CD4-positive, alpha-beta T cell (primary cell): ENCODE measurements around the gene COL23A1. TPM values are rescaled to one million over a fixed set of nuclear protein-coding genes. Genes with fewer than 3 reads are reported as not detected.

Experiments
- ATAC-seq: fragments of 200-7000 bp; cut with Tn5 transposase; one replicate; pipeline ENCODE4 v1.10.0; 2022; ENCODE audit warnings: mild to moderate bottlenecking; ENCODE audit not compliant: poor library complexity
- CTCF ChIA-PET: fragments of 350-600 bp; sonication (Branson Sonifier 250); formaldehyde crosslinking; loops from one replicate; lab custom pipeline; 2021; ENCODE audit warnings: antibody characterized with exemption, inconsistent platforms; lab: Charles Lee
- POLR2A ChIA-PET: fragments of 350-600 bp; sonication (Branson Sonifier 250); formaldehyde crosslinking; loops from one replicate; lab custom pipeline; 2021; ENCODE audit warnings: antibody characterized with exemption, inconsistent platforms; lab: Charles Lee
- DNase-seq, 14 experiments: peaks; one replicate each; pipeline ENCODE4 v3.0.0-alpha.2; 2013 to 2020; ENCODE audit warnings: mixed read lengths in 2 of 14
- H3K27ac ChIP-seq, 2 donors: one replicate each; pipeline versions ENCODE4 v1.5.1 to v1.7.0; 2013; ENCODE audit warnings: low read length in 2 of 2, low read depth in 1 of 2, mild to moderate bottlenecking in 1 of 2
- H3K27me3 ChIP-seq, 2 experiments: 1 replicate in 1 of 2; 2 replicates in 1 of 2; pipeline versions ENCODE4 v1.6.1 to v1.7.0; 2013; ENCODE audit warnings: low read length in 2 of 2, control low read depth in 1 of 2, mild to moderate bottlenecking in 1 of 2, moderate library complexity in 1 of 2; ENCODE audit not compliant: insufficient read depth in 2 of 2, control insufficient read depth in 1 of 2
- H3K36me3 ChIP-seq: one replicate; pipeline ENCODE4 v1.6.1; 2013; ENCODE audit warnings: low read length, control low read depth; ENCODE audit not compliant: insufficient read depth
- H3K4me1 ChIP-seq: one replicate; pipeline ENCODE4 v1.6.1; 2013; ENCODE audit warnings: low read length, control low read depth; ENCODE audit not compliant: insufficient read depth
- H3K4me3 ChIP-seq: one replicate; pipeline ENCODE4 v1.5.1; 2013; ENCODE audit warnings: mild to moderate bottlenecking, low read length, moderate library complexity
- H3K9me3 ChIP-seq, 2 experiments: 1 replicate in 1 of 2; 2 replicates in 1 of 2; pipeline versions ENCODE4 v1.6.1 to v1.7.0; 2013; ENCODE audit warnings: low read length in 2 of 2, mild to moderate bottlenecking in 2 of 2, control low read depth in 1 of 2, moderate library complexity in 1 of 2; ENCODE audit not compliant: control insufficient read depth in 1 of 2, insufficient read depth in 1 of 2
- H3K27ac Mint-ChIP-seq: one replicate; pipeline ENCODE4 v1.8.0; 2020; ENCODE audit warnings: mixed read lengths
- H3K27me3 Mint-ChIP-seq: one replicate; pipeline ENCODE4 v1.8.0; 2021; ENCODE audit warnings: mixed read lengths
- H3K36me3 Mint-ChIP-seq: one replicate; pipeline ENCODE4 v1.8.0; 2021; ENCODE audit warnings: low read depth, mixed read lengths
- H3K4me1 Mint-ChIP-seq: one replicate; pipeline ENCODE4 v1.8.0; 2021; ENCODE audit warnings: low read depth, mixed read lengths
- H3K4me3 Mint-ChIP-seq: one replicate; pipeline ENCODE4 v1.8.0; 2020; ENCODE audit warnings: mild to moderate bottlenecking, mixed read lengths
- H3K9me3 Mint-ChIP-seq: one replicate; pipeline ENCODE4 v1.8.0; 2020; ENCODE audit warnings: mixed read lengths
- intact Hi-C, 2 experiments: fragments of 100-400 bp; cut with DNase I in 1 of 2; cut with micrococcal nuclease in 1 of 2; formaldehyde crosslinking; loops; one replicate each; pipeline versions ENCODE4 v1.15.1 to v1.9.0; 2023 to 2025; cut with DNase I, micrococcal nuclease
- total RNA-seq, 174 experiments: library from RNA in 2 of 174; stranded (reverse) in 2 of 174; gene quantifications; one replicate each; pipeline ENCODE4 v1.2.3 and lab custom pipeline; 2021 to 2026
- TF ChIP-seq, protein P1 (sequence below): fragments of 200-600 bp; IDR thresholded peaks from one replicate; pipeline ENCODE4 v1.8.0; 2022; ENCODE audit warnings: antibody characterized with exemption, mild to moderate bottlenecking

The COL23A1 gene
- total RNA-seq, 2 experiments from 2014 or later: not detected

DNA sequence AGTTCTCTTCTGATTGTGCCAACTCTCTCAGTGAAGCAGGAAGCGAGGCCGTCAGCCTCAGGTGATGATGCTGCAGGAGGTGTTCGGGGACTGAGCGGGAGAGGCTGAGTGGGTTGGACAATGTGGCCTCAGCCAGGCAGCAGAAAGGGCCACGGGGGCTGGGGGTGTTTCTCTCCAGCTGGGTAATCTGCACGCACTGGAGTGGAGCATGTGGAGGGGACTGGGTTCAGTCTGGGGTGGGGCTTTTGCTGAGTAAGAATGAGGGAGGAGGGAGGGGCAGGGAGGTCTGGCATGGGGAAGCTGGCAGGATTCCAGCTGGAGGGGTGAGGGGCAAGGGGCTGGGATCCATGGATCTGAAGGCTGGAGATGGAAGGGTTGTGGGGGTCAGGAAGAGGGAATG, 296.8 kb downstream of the COL23A1 start:
- POLR2A ChIA-PET: no interaction called here
- H3K9me3 ChIP-seq: no peaks in the 10 kb centered on the region
- no peak overlapping the region for H3K27ac ChIP-seq
- ATAC-seq: no peak
- intact Hi-C loops: no loop called here
- Mint-ChIP-seq H3K4me1 (no peaks in the 10 kb centered on the region), H3K27me3 (peaks cover 20% of the 10 kb centered on the region), H3K36me3 (no peaks in the 10 kb centered on the region), H3K4me3 (no peak overlapping the region), H3K9me3 (no peaks in the 10 kb centered on the region), H3K27ac (no peak overlapping the region)
- H3K27me3 ChIP-seq: peaks cover 2 to 4% of the 10 kb centered on the region in 2 experiments
- no peaks in the 10 kb centered on the region for H3K36me3 ChIP-seq
- no peak for DNase-seq
- CTCF ChIA-PET: no interaction called here
- no peaks in the 10 kb centered on the region for H3K4me1 ChIP-seq
- TF ChIP-seq, protein P1, sequence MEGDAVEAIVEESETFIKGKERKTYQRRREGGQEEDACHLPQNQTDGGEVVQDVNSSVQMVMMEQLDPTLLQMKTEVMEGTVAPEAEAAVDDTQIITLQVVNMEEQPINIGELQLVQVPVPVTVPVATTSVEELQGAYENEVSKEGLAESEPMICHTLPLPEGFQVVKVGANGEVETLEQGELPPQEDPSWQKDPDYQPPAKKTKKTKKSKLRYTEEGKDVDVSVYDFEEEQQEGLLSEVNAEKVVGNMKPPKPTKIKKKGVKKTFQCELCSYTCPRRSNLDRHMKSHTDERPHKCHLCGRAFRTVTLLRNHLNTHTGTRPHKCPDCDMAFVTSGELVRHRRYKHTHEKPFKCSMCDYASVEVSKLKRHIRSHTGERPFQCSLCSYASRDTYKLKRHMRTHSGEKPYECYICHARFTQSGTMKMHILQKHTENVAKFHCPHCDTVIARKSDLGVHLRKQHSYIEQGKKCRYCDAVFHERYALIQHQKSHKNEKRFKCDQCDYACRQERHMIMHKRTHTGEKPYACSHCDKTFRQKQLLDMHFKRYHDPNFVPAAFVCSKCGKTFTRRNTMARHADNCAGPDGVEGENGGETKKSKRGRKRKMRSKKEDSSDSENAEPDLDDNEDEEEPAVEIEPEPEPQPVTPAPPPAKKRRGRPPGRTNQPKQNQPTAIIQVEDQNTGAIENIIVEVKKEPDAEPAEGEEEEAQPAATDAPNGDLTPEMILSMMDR: no peak
- no peak overlapping the region for H3K4me3 ChIP-seq

DNA sequence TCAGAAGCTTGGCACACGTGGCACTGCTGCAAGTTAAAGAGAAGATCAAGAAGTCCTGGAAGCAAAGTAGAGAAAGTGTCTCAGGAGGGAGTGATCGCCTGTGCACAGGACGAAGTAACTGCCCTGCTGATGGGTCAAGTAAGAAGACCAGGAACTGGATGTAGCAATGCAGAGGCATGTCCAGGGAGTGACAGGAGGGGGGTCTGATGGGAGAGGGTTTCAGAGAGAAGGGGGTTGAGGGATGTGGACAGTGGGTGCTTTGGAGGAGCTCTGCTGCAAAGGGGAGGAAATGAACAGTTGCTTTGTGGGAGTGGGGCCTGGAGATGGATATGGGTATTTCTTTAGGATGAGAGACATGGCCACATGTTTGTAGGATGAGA, 297.4 kb downstream of the COL23A1 start:
- POLR2A ChIA-PET: no interaction called here
- ATAC-seq (no peak), DNase-seq (no peak)
- no peaks in the 10 kb centered on the region for H3K4me1 ChIP-seq
- Mint-ChIP-seq H3K4me3 (no peak overlapping the region), H3K27ac (no peak overlapping the region), H3K36me3 (no peaks in the 10 kb centered on the region), H3K9me3 (no peaks in the 10 kb centered on the region), H3K27me3 (peaks cover 20% of the 10 kb centered on the region), H3K4me1 (no peaks in the 10 kb centered on the region)
- no peak overlapping the region for H3K4me3 ChIP-seq
- intact Hi-C loops: no loop called here
- no peaks in the 10 kb centered on the region for H3K9me3 ChIP-seq
- H3K36me3 ChIP-seq: no peaks in the 10 kb centered on the region
- CTCF ChIA-PET: no interaction called here
- peaks cover 2 to 4% of the 10 kb centered on the region in 2 experiments for H3K27me3 ChIP-seq
- no peak overlapping the region for H3K27ac ChIP-seq
- TF ChIP-seq, protein P1: no peak

DNA sequence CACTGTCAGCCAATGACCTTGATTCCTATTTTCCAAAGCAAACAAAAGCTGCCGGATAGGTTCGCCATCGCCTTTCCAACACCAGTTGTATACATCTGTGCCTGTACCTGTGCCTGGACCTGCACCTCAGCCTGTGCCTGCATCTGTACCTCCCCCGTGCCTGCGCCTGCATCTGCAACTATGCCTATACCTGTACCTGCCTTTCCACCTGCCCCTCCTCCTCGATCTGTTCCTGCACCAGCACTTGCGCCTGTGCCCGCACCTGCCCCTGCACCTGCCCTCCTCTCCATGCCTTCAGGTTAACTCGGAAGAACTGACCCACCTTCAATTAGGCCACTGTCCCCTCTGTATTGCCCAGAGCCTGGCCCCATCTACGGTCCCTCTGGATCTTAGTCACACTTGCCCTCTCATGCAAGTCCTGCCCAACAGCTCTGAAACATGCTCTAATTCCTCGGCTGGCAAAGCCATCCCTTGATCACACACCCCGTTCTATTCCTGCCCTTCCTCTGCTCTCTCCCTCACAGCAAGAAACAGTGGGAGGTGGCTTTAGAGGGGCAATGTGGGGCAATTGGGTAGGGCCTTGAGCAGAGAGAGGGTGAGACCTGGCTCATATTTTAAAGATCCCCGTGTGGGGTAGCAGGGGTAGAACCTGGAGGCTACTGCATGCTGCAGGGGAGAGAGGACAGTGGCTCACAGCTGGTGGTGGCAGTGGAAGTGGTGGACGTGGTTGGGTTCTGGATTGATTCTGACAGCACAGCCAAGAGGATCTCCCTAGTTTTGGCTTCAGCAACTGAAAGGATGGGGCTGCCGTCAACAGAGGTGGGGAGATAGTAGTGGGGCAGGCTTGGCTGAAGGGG, 298.0 kb downstream of the COL23A1 start:
- Mint-ChIP-seq H3K27me3 (peaks cover 20% of the 10 kb centered on the region), H3K4me1 (no peaks in the 10 kb centered on the region), H3K4me3 (no peak overlapping the region), H3K27ac (no peak overlapping the region), H3K9me3 (no peaks in the 10 kb centered on the region), H3K36me3 (no peaks in the 10 kb centered on the region)
- intact Hi-C loops: no loop called here
- H3K4me3 ChIP-seq: no peak overlapping the region
- TF ChIP-seq, protein P1: no peak
- H3K9me3 ChIP-seq: no peaks in the 10 kb centered on the region
- ATAC-seq (no peak), DNase-seq (no peak)
- no peaks in the 10 kb centered on the region for H3K4me1 ChIP-seq
- H3K27ac ChIP-seq: no peak overlapping the region
- H3K27me3 ChIP-seq: peaks cover 2 to 4% of the 10 kb centered on the region in 2 experiments
- H3K36me3 ChIP-seq: no peaks in the 10 kb centered on the region
- ChIA-PET POLR2A (no interaction called here), CTCF (no interaction called here)
